Measurements from ENCODE around the gene BAHCC1.
"Not testable (repeated sequence)": the region's sequence is repeated elsewhere in the genome, so short reads cannot be mapped to it uniquely, and the experiment has no call there.

BAHCC1 gene

GRCh38 chr17:81411305-81411704, 16.0 kb downstream of the BAHCC1 start:
- DNase-seq (ENCODE audit: low read depth in 3 of 3, low spot score in 1 of 3), result no peak

- DNase-seq (ENCODE audit: low read depth in 3 of 3, low spot score in 1 of 3), result no peak
Observed at GRCh38 chr17:81412490-81413093, 17.3 kb downstream of the BAHCC1 start.

GRCh38 chr17:81413497-81414135, 18.4 kb downstream of the BAHCC1 start:
- no peak for DNase-seq (ENCODE audit: low read depth in 3 of 3, low spot score in 1 of 3)

- DNase-seq (ENCODE audit: low read depth in 3 of 3, low spot score in 1 of 3), result no peak
Observed at GRCh38 chr17:81414756-81415516, 19.7 kb downstream of the BAHCC1 start.

- DNase-seq (ENCODE audit: low read depth in 3 of 3, low spot score in 1 of 3), result no peak
Observed at GRCh38 chr17:81415681-81416080, 20.4 kb downstream of the BAHCC1 start.

GRCh38 chr17:81416612-81417011, 21.4 kb downstream of the BAHCC1 start:
- DNase-seq (ENCODE audit: low read depth in 3 of 3, low spot score in 1 of 3), result no peak

- no peak for DNase-seq (ENCODE audit: low read depth in 3 of 3, low spot score in 1 of 3)
Observed at GRCh38 chr17:81417049-81417878, 22.0 kb downstream of the BAHCC1 start.

GRCh38 chr17:81417879-81418709, 22.8 kb downstream of the BAHCC1 start:
- DNase-seq (ENCODE audit: low read depth in 3 of 3, low spot score in 1 of 3), result no peak

- DNase-seq (ENCODE audit: low read depth in 3 of 3, low spot score in 1 of 3), result no peak
Observed at GRCh38 chr17:81418710-81419318, 23.6 kb downstream of the BAHCC1 start.

- no peak for DNase-seq (ENCODE audit: low read depth in 3 of 3, low spot score in 1 of 3)
Observed at GRCh38 chr17:81419319-81419885, 24.1 kb downstream of the BAHCC1 start.

GRCh38 chr17:81419886-81420768, 24.9 kb downstream of the BAHCC1 start:
- DNase-seq (ENCODE audit: low read depth in 3 of 3, low spot score in 1 of 3), result no peak

GRCh38 chr17:81420769-81421462, 25.7 kb downstream of the BAHCC1 start:
- no peak for DNase-seq (ENCODE audit: low read depth in 3 of 3, low spot score in 1 of 3)

GRCh38 chr17:81422776-81423697, 27.8 kb downstream of the BAHCC1 start:
- DNase-seq (ENCODE audit: low read depth in 3 of 3, low spot score in 1 of 3), result no peak

- no peak for DNase-seq (ENCODE audit: low read depth in 3 of 3, low spot score in 1 of 3)
Observed at GRCh38 chr17:81423698-81424071, 28.4 kb downstream of the BAHCC1 start.

GRCh38 chr17:81424151-81425017, 29.1 kb downstream of the BAHCC1 start:
- no peak for DNase-seq (ENCODE audit: low read depth in 3 of 3, low spot score in 1 of 3)

- DNase-seq (ENCODE audit: low read depth in 3 of 3, low spot score in 1 of 3), result not testable (repeated sequence)
Observed at GRCh38 chr17:81425041-81425440, 29.8 kb downstream of the BAHCC1 start.

Measured in stimulated activated CD4-positive, alpha-beta T cell treated with anti-CD3 and anti-CD28 coated beads, TNF-alpha, amount 100 ng/mL, for 1 hour (primary cell).